Fibroblast of skin of back (primary cell): ENCODE data around the gene MARS1.

ENCODE experiments used
- DNase-seq: peaks from one replicate; pipeline ENCODE4 v3.0.0-alpha.2; 2013

MARS1 gene

GRCh38 chr12:57458665-57459054, 29.2 kb upstream of the MARS1 start:
- DNase-seq, result no peak

GRCh38 chr12:57459055-57459749, 28.7 kb upstream of the MARS1 start:
- peak; percentile 95 for DNase-seq

- DNase-seq, result no peak
These were observed 28.0 kb upstream of the MARS1 start, which contains the start of gene GLI1 for GRCh38 chr12:57459750-57460467. Gene GLI1 (plus strand): TSS chr12:57459785. CDS start chr12:57463692, 3,907 bp downstream.

- DNase-seq, result no peak
These were observed 27.4 kb upstream of the MARS1 start for GRCh38 chr12:57460468-57460784.

- no peak for DNase-seq
These were observed 27.0 kb upstream of the MARS1 start for GRCh38 chr12:57460841-57461275.

- DNase-seq, result peak; percentile 79
These were observed 26.5 kb upstream of the MARS1 start for GRCh38 chr12:57461276-57461916.

GRCh38 chr12:57461917-57462250, 26.0 kb upstream of the MARS1 start:
- DNase-seq, result peak; percentile 48

- peak; percentile 91 for DNase-seq
These were observed 25.5 kb upstream of the MARS1 start for GRCh38 chr12:57462251-57462911.

GRCh38 chr12:57462912-57463253, 25.0 kb upstream of the MARS1 start:
- no peak for DNase-seq

- no peak for DNase-seq
These were observed 23.3 kb upstream of the MARS1 start for GRCh38 chr12:57464569-57464968.

GRCh38 chr12:57465030-57465746, 22.7 kb upstream of the MARS1 start:
- DNase-seq, result no peak

- DNase-seq, result no peak
These were observed 21.9 kb upstream of the MARS1 start for GRCh38 chr12:57465747-57466505.

- no peak for DNase-seq
These were observed 20.5 kb upstream of the MARS1 start for GRCh38 chr12:57467212-57467874.

- no peak for DNase-seq
These were observed 20.0 kb upstream of the MARS1 start for GRCh38 chr12:57467915-57468314.

- DNase-seq, result no peak
These were observed 18.3 kb upstream of the MARS1 start for GRCh38 chr12:57469296-57470164.

- DNase-seq, result no peak
These were observed 17.4 kb upstream of the MARS1 start for GRCh38 chr12:57470286-57470969.

GRCh38 chr12:57470970-57471656, 16.8 kb upstream of the MARS1 start:
- DNase-seq, result no peak

GRCh38 chr12:57471661-57472060, 16.2 kb upstream of the MARS1 start:
- no peak for DNase-seq

GRCh38 chr12:57472391-57472790, 15.5 kb upstream of the MARS1 start:
- no peak for DNase-seq
